Stimulated activated CD4-positive, alpha-beta T cell treated with anti-CD3 and anti-CD28 coated beads, Interleukin-12 subunit alpha, Interleukin-12 subunit beta, amount 100 ng/mL, for 48 hours (primary cell): Measurements from ENCODE around the gene SSTR5.

ENCODE experiments used
- DNase-seq, 3 donors: peaks; one replicate each; pipeline ENCODE4 v3.0.0-alpha.2; 2020; ENCODE audit warnings: low read depth in 2 of 3, low spot score in 1 of 3

Gene SSTR5

DNA sequence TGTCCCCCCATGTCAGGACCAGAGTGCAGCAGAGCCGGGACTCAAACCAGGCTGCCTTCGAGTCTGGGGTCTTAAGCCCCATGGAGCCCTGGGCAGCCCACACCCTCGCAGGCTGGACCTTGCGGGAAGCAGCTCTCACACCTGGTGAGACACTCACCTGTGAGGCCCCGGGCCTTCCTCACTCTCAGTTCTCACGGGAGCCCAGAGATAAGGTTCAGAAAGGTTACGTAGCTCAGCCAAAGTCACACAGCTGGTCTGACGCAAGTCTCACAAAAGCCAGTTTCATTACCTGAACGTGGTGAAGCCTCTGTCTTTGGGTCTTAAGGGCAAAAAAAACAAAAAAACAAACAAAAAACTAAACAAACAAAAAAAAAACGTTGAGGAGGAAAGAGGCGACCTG is 32.8 kb upstream of the SSTR5 start:
- DNase-seq = no peak

DNA sequence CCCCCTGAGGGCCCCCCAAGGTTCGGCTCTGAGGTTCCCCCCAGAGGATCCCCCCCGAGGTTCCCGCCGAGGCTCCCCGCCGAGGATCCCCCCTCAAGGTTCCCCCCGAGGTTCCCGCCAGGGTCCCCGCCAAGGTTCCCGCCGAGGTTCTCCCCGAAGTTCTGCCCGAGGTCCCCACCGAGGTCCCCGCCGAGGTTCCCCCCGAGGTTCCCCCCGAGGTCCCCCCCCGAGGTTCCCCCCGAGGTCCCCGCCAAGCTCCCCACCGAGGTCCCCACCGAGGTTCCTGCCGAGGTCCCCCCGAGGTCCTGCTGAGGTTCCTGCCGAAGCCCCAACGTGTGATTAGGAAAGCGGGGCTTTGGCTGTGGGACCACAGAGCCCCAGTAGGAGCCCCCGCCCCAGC is 32.2 kb upstream of the SSTR5 start:
- no peak for DNase-seq

DNA sequence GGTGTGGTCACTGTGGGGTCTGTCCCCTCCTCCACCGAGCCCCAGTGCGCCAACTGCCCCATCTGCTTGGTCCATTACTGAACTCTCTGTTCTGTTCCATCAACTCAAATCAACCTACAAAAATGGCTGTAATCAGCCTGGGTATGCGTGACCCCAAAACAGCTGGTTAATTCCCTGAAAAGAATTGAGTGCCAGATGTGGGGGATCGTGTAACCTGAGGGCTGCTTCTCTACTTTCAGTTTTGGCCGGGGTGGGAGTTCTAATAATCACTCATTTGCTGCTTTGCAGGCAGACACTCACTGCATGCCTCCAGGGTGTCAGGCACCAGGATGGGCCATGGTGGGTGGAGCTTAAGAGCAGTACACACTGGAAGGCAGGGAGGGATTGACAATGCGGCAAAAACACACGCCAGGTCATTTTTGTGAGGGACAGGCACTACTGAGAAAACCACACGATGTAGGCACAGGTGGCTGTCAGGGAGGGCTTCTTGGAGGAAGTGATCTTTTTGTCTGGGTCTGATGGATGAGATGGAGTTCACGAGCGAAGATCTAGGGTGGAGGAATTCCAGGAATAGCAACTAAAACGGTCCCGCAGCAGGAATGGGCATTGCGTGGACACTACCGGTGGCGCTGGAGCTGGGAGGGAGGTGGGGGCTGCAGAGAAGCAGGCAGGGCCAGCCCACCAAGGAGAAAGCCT is 30.4 kb upstream of the SSTR5 start:
- no peak for DNase-seq

DNA sequence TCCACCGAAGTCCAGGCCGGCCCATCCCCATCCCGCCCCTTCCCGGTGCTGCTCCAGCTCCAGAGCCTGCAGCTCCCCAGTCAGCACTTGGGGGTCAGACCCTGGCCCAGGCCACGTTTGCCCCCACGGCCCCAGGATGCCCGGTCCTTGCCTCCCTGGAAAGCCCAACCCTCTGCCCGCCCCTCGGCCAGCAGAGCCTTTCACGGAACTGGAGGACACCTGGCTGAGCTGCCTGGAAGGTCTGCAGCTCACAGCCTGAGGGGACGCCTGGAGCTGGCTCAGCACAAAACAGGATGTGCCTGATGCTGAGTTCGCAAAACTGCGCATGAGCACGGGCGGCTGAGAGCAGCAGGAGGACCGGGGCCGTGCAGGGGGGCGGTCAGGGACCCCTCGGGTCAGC is 29.7 kb upstream of the SSTR5 start:
- DNase-seq = no peak

DNA sequence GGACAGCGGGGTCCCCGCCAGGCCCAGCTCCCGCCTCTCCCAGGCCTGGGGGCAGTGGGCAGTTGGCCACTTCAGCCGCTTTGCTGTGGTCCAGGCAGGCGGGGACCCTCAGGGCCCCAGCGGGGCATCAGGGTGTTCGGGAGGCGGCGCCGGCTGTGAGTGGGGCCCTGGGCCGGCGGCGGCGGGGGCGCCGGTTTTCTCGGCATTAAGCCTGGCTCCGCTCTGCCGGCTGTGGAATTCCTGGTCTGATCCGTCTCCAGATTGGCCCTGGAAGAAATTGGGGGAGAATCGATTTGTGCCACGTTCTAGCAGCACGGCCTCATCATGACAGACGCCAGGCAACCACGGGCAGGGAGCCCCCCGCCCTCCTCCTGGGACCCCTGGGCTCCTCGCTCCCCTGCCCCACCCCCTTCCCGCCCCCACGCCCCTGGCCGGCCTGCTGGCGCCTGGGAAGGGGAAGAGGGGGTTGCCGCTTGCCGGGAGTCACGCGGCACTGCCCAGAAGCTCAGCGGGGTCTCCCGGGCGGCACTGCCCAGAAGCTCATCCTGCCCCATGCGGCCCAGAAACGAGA is 28.6 kb upstream of the SSTR5 start:
- no peak for DNase-seq

DNA sequence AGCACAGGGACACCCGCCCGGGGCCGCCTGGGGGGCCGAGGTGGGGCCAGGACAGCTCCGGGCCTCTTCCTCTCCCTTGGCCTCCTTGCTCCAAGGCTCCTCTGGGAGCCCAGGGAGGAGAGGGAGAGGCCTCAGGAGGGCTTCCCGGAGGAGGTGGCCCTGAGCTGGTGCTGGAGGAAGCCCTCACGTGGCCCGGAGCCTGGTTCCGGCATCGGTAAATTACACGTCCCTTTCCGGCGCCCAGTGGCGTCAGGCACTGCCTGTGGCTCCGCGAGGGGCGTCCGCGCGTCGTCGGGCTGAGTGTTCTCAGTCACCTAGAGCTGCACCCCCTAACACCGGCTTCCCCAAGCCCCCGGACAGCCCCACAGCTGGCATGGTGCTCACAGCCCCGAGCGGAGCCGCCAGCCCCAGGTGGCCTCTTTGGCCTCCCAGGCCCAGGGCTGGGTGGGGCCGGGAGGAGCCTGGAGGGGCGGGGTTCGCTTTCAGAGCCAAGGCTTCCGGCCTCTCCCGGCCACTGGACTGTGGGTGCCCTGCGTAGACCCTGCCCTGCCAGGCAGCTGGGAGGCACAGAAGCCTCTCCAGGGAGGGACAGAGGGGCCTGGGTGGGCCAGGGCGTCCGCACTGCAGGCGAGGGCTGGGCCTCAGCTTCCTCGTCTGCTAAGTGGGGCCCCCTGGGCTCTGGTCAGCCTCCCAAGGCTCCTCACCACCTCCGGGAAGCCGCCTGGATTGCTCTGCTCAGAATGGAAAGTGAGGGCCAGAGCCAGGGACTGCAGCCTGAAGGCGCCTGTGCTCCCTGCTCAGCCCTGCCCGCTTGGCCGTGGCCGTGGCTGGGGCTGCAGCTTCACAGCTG is 27.9 kb upstream of the SSTR5 start:
- no peak for DNase-seq

DNA sequence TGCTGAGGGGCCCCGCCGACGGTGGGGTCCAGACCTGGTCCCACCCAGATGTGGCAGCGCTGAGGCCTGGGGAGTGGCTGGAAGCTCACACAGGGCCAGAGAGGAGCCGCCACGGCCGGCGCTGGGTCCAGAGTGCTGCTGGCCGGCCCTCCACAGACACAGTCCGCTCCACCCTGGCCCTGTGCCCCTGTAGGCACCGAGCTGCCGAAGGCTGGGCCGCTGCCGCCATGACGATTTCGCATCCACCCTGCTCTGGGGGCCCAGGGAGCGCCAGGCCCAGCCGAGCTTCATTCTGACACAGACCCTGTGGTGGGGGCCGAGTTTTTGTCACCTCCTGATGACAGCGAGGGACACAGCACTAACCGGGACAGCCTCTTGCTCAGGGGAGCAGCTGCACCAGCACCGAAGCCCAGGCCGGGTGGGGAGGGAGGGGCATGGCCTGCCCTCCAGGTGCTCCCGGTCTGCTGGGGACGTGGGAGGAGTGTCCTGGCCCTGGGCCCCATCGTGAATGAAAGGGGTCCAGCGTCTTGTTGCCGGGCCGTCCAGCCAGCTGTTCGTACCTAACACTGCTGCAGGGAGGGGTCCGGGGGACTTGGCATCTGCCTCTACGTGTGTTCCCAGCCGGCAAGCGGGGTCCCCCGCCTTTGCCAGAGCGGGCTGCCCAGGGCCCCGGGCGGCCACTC is 27.1 kb upstream of the SSTR5 start:
- DNase-seq = no peak

DNA sequence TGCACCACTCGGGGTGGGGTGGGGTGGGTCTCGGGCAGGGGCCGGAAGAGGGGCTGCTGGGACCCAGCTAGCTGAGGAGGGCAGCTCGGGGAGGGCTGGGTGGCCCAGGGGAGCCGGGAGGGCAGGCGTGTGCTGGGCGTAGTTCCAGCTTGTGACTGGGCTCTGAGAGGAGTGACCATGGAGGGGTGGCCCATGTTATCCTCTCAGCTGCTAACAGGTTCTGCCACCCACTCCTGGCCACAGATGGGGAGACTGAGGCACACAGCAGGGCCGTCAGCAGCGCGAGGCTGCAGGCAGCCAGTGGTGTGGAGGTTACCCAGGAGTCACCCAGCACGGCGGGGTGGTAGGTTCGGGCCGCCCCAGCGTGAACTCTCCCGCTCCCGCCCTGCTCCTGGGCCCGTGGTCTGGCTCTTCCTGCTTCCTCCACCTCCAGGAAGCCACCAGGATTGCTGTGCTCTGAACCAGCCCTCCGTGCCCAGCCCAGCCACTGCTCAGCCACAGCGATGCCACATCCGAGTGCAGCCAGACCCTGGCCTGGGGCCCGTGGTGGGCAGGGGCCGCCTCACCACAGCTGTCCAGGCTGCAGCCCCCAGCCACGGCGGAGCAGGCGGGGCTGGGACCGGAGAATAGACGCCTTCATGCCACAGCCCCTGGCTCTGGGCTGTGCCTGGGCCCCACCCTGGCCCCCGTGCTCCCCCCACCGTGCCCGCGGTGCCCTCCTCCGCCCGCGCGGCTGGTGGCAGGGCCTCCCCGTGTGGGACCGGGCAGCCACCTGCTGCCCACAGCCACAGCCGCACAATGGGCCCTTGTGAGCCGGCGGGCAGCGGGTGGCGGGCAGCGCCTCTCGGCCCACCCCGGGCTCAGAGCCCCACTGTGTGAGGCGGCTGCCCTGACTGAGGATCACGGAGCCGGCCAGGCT is 26.3 kb upstream of the SSTR5 start:
- no peak for DNase-seq

DNA sequence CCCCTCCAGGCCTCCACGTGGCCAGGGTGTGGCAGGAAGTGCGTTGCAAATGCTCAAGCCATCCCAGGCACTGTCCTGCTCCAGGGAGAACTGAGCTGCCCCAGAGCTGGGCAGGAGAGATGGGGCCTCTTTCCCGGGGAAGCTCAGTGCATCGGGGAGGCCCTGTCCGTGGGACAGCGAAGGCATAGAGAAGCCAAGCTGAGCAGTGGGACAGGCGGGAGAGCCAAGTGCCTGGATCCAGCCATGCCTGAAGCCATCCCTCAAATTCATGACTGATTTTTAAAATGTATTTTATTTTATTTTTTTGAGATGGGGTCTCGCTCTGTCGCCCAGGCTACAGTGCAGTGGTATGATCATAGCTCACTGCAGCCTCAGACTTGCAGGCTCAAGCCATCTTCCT is 25.4 kb upstream of the SSTR5 start:
- no peak for DNase-seq

DNA sequence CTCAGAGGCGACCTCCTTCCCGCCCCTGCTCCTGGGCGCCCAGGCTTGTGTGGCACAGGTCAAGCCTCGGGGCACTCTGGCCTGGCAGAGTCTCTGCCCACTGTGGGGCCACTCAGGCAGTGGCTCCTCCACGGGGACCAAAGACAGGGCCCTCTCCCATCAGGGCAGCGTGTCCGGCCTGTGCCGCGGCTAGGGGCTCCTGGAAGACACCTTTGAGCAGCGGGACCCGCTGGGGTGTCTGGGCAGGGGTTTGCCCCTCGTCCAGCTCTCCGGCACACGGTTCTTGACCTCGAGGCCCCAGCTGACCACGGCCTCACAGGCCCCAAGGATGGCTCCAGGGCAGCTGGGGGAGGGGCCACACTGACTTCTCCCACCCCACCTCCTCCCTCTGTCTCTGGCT is 24.7 kb upstream of the SSTR5 start:
- DNase-seq = no peak

DNA sequence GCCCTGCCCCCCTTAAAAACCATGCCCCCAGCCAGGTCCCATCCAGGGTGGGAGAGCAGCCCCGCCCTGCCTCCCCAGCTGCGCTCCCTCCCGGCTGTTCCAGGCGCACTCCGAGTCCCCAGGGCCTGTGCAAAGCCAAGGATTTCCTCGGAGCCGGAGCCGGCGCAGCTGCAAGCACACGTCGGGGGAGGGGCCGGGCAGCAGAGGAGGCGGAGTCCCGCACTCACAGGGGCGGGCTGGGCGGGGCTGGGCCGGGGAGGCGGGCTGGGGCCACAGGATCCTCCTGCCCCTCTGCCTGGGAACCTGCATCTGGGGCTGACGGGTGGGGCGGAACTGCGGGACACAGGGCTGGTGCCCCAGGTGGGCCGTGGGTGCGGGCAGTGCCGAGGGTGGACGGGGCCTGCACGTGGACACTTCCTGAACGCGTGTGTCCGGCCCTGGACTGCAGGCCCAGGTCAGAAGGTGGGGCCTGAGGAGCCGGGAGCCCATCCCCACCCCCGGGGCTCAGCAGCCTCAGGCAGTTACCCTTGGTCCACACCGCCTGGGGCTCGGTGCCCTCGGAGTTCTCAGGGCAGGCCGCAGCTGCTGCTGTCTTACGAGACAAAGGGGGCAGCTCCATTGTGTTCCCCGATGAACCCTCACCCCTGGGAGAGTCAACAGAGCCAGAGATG is 24.0 kb upstream of the SSTR5 start:
- DNase-seq = no peak

DNA sequence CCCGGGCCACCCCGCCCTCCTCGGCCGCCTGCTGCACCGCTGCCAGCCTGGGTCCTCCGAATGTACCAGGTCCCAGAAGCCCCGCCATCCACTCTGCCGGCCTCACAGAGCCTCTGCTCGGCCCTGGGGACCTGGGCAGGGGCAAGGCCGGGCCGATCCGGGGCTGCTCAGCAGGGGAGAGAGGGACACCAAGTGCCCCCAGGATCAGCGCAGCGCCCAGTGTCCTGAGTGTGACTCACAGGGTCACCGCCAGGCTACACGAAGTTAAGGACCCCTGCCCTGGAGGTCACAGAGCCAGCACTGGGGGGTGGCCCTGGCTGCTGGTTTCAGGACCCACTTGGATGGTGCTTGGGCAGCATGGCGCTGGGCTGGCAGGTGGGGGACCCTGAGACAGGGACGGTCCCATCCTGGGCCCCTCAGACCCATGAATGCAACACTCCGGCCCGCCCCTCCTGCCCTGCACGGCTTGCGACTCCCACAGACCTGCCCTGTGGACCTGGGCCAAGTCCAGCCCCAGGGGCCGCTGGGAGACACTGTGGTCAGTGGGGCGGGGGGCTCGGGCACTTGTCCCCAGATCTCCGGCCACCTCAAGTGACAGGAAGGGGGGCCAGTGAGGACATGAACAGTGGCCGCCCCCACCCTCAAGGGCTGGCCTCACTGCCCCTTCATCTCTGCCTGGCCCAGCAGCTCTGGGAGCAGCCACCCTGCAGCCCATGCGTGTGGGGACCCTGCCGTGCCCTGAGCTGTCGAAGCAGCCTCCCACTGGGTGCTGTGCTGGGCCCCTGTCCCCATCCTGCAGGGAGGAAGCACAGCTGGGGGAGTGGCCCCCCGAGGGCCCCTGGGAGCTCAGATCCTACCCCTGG is 23.2 kb upstream of the SSTR5 start:
- no peak for DNase-seq

DNA sequence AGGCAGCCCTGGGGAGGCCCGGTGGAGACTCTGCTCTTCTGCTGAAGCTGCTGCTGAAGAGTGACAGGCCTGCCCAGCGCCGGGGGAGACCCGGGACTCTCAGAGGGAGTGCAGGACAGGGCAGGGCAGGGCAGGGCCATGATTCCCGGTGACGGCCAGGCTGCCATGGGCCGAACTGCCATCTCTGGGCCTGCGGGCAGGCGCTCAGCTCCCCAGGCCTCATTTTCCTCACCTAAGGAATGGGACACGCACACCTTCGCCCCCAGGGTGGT is 22.6 kb upstream of the SSTR5 start:
- DNase-seq = no peak

DNA sequence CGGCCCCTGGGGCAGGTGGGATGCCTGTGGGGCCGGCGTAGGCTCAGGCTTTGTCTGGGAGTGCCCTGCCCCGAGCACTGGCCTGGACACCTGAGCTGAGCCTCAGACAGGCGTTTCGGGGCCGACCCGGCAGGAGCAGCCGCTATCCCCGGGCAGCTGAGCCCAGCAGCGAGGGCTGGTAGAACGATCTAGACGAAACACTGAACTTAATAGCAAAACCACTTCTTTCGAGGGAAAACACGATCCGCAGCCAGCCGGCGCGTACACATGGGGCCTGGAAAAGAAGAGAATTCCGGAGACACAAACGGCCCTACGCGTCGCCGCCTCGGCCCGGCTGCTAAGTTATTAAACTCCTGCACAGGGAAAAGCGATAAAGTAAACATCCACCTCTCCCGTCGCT is 22.0 kb upstream of the SSTR5 start:
- DNase-seq = no peak

DNA sequence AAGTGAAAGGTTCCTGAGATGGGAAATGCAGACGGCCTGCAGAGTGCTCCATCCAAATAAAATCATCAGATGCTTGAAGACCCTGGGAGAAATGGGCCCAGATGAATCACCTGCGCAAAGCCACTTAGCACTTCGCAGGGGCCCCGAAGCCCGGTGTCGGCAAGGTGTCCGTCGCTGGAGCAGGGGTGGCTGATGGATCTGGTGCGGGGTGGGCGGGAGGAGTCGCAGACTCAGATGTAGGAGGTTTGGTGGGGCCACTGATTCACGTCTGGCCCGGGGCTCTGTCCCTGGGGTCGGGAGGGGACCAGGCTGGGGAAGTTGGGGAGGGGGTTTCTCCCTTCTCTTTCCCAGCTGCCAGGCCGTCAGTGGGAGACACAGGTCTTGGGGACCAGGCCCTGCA is 21.6 kb upstream of the SSTR5 start:
- no peak for DNase-seq

DNA sequence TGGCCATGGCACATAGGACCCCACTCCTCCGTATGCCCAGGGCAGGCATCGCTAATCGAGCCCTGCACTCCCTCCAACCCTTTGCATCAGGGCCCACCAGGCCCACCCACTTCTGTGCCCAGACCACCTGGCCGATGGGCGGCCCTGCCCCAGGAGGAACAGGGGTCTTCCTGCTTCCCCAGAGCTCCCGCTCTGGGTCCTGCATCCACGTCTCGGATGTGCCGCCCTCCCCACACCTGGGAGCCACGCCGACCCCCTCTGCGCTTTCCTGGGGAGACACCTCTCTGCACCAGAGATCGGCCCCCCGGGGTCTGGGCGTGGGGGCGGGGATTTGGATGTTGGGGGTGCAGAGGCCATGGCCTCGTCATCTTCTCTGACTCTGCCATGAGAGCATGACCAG is 21.1 kb upstream of the SSTR5 start:
- DNase-seq = no peak

DNA sequence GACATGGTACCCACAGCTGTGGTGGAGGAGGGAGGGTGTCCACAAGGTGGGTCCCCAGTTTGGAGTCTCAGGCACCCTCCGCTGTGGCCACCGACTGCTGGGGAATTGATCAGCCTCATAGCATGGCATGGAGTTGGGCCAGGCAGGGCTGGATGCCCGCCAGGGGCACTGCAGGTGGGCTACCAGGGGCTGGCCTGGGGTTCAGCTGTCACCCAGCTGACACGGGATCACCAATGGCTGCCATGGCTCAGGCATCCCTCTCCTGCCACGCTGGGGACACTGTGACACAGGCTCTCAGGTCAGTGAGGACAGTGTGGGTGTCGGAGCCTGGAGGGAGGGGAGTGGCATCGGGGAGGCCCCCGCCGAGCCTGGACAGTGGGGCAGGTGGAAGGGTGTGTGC is 19.8 kb upstream of the SSTR5 start:
- DNase-seq = no peak

DNA sequence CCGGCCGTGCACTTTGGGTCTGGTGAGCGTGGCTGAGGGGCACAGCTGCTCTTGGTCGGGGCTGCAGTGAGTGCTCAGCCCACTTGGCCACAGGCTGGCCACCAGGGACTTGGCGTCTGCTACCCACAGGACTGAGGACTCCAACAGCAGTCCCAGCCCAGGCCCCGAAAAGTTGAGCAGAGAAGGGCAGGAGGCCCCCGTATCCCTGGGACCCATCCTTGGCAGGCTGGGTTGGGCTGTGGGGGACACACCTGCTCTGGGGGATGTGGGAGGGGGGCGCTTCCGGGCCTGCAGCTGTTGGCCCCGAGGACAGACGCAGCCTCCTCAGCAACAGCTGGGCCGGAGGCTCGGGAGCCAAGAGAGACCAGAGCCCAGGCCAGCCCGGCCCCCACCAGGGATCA is 19.4 kb upstream of the SSTR5 start:
- no peak for DNase-seq

DNA sequence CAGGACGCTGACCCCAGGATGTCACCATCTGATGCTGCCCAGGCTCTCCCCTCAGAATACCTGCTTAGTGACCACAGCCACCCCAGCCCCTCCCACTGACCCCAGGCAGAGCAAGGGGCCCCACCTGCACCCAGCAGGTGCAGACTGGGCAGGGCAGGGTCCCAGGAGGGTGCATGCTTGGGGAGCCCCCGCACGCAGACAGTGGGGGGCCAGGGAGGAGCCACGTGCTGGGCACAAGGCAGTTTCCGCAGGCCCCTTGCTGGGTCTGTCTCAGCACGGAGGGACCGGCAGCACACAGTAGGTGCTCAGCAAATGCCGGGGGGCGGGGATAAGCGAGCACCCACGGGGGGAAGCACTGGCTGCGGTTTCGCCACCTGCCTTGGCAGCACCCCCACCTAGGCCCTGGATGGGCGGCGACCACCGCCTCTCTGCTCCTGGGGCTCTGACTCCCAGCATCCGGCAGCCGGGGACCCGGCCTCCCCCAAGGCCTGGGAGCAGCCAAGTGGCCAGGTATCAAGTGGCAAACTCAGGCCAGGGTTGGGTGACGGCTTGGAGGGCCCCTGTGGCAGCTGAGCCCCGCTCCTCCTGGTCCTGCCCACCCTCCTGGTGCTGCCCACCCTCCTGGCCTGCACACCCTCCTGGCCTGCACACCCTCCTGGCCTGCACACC is 18.7 kb upstream of the SSTR5 start:
- no peak for DNase-seq
